Neural cell (in vitro differentiated cells): ENCODE measurements around the gene FAM227A.

Source experiments
- EP300 ChIP-seq: fragments of 450-650 bp; conservative IDR thresholded peaks from 2 replicates; pipeline ENCODE4 v1.6.1; 2014; ENCODE audit warnings: antibody characterized with exemption, mild to moderate bottlenecking, moderate library complexity; ENCODE audit not compliant: poor library complexity, severe bottlenecking
- EZH2 ChIP-seq: fragments of 200-600, 300-800 bp; shearing (Covaris generic), sonication (generic); IDR thresholded peaks from 2 replicates; pipeline ENCODE4 v1.6.1; 2014; ENCODE audit warnings: antibody characterized with exemption, low read length, borderline replicate concordance, mild to moderate bottlenecking; ENCODE audit not compliant: insufficient read depth, poor library complexity, severe bottlenecking
- POLR2AphosphoS5 ChIP-seq: IDR thresholded peaks from 2 replicates; pipeline ENCODE4 v1.6.1; 2012
- RAD21 ChIP-seq: fragments of 450-650 bp; conservative IDR thresholded peaks from 2 replicates; pipeline ENCODE4 v1.6.1; 2014; ENCODE audit warnings: antibody characterized with exemption, mild to moderate bottlenecking, moderate library complexity
- SMC3 ChIP-seq: fragments of 450-650 bp; conservative IDR thresholded peaks from 2 replicates; pipeline ENCODE4 v1.6.1; 2014; ENCODE audit warnings: antibody characterized with exemption, mild to moderate bottlenecking, moderate library complexity; ENCODE audit not compliant: poor library complexity
- TAF1 ChIP-seq: IDR thresholded peaks from 2 replicates; pipeline ENCODE4 v1.6.1; 2012; ENCODE audit warnings: low read depth
- TF ChIP-seq, protein P1 (sequence below): fragments of 450-650 bp; IDR thresholded peaks from 2 replicates; pipeline ENCODE4 v1.5.1; 2014; ENCODE audit warnings: antibody characterized with exemption, mild to moderate bottlenecking, moderate library complexity; ENCODE audit not compliant: poor library complexity, severe bottlenecking
- TF ChIP-seq, protein P2 (sequence below): IDR thresholded peaks from 2 replicates; pipeline ENCODE4 v1.6.1; 2012; ENCODE audit warnings: borderline replicate concordance

DNA sequence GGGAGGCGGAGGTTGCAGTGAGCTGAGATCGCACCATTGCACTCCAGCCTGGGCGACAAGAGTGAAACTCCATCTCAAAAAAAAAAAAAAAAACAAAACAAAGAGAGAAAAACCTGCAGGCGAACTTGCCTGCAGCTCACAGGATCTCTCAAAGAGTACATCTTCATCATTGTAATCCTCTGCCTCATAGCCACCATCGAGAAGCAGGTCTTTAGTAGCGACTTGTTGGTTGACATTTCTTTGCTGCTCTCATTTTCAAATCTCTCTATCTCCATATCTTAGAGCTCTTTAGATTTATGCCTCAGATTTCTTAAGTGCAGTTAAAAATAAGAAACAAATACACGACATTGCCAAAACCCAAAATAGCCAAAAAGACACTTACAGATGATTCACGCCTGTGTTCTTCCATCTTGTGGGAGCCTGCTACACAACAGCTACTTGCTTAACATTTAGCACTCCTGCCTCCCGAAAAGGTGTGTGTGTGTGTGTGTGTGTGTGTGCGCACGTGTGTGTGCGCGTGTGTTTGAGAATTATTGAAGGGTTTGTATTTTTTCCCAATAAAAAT is 14.6 kb downstream of the FAM227A start:
- no peak for TF ChIP-seq POLR2AphosphoS5
- TF ChIP-seq, protein P1, sequence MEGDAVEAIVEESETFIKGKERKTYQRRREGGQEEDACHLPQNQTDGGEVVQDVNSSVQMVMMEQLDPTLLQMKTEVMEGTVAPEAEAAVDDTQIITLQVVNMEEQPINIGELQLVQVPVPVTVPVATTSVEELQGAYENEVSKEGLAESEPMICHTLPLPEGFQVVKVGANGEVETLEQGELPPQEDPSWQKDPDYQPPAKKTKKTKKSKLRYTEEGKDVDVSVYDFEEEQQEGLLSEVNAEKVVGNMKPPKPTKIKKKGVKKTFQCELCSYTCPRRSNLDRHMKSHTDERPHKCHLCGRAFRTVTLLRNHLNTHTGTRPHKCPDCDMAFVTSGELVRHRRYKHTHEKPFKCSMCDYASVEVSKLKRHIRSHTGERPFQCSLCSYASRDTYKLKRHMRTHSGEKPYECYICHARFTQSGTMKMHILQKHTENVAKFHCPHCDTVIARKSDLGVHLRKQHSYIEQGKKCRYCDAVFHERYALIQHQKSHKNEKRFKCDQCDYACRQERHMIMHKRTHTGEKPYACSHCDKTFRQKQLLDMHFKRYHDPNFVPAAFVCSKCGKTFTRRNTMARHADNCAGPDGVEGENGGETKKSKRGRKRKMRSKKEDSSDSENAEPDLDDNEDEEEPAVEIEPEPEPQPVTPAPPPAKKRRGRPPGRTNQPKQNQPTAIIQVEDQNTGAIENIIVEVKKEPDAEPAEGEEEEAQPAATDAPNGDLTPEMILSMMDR = no peak
- no peak for TF ChIP-seq TAF1
- TF ChIP-seq EZH2 = no peak
- no peak for TF ChIP-seq RAD21
- no peak for TF ChIP-seq EP300
- TF ChIP-seq, protein P2, sequence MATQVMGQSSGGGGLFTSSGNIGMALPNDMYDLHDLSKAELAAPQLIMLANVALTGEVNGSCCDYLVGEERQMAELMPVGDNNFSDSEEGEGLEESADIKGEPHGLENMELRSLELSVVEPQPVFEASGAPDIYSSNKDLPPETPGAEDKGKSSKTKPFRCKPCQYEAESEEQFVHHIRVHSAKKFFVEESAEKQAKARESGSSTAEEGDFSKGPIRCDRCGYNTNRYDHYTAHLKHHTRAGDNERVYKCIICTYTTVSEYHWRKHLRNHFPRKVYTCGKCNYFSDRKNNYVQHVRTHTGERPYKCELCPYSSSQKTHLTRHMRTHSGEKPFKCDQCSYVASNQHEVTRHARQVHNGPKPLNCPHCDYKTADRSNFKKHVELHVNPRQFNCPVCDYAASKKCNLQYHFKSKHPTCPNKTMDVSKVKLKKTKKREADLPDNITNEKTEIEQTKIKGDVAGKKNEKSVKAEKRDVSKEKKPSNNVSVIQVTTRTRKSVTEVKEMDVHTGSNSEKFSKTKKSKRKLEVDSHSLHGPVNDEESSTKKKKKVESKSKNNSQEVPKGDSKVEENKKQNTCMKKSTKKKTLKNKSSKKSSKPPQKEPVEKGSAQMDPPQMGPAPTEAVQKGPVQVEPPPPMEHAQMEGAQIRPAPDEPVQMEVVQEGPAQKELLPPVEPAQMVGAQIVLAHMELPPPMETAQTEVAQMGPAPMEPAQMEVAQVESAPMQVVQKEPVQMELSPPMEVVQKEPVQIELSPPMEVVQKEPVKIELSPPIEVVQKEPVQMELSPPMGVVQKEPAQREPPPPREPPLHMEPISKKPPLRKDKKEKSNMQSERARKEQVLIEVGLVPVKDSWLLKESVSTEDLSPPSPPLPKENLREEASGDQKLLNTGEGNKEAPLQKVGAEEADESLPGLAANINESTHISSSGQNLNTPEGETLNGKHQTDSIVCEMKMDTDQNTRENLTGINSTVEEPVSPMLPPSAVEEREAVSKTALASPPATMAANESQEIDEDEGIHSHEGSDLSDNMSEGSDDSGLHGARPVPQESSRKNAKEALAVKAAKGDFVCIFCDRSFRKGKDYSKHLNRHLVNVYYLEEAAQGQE = no peak
- TF ChIP-seq SMC3 = no peak
